Nephron (organoid): ENCODE results near the gene ZNF287.

ENCODE experiments used
- H3K27ac Mint-ChIP-seq, 3 experiments: 2 replicates each; pipeline ENCODE4 v1.8.0; 2020; ENCODE audit warnings: mixed read lengths in 3 of 3, mild to moderate bottlenecking in 2 of 3, moderate library complexity in 1 of 3
- H3K27me3 Mint-ChIP-seq: 2 replicates; pipeline ENCODE4 v1.8.0; 2021; ENCODE audit warnings: low read depth, mild to moderate bottlenecking, moderate library complexity, mixed read lengths
- H3K36me3 Mint-ChIP-seq: 2 replicates; pipeline ENCODE4 v1.8.0; 2020; ENCODE audit warnings: low read depth, mixed read lengths
- H3K4me1 Mint-ChIP-seq: 2 replicates; pipeline ENCODE4 v1.8.0; 2020; ENCODE audit warnings: mixed read lengths
- H3K4me3 Mint-ChIP-seq, 3 experiments: 2 replicates each; pipeline ENCODE4 v1.8.0; 2020; ENCODE audit warnings: mild to moderate bottlenecking in 3 of 3, mixed read lengths in 3 of 3, moderate library complexity in 2 of 3
- H3K9me3 Mint-ChIP-seq: 2 replicates; pipeline ENCODE4 v1.8.0; 2020; ENCODE audit warnings: mixed read lengths
- TF ChIP-seq, protein P1 (sequence below), 3 experiments: fragments of 200-600 bp; sonication (generic); IDR thresholded peaks; one replicate each; pipeline ENCODE4 v1.5.0; 2021; ENCODE audit warnings: antibody characterized with exemption in 3 of 3; ENCODE audit not compliant: unreplicated experiment in 3 of 3

ZNF287 gene

DNA sequence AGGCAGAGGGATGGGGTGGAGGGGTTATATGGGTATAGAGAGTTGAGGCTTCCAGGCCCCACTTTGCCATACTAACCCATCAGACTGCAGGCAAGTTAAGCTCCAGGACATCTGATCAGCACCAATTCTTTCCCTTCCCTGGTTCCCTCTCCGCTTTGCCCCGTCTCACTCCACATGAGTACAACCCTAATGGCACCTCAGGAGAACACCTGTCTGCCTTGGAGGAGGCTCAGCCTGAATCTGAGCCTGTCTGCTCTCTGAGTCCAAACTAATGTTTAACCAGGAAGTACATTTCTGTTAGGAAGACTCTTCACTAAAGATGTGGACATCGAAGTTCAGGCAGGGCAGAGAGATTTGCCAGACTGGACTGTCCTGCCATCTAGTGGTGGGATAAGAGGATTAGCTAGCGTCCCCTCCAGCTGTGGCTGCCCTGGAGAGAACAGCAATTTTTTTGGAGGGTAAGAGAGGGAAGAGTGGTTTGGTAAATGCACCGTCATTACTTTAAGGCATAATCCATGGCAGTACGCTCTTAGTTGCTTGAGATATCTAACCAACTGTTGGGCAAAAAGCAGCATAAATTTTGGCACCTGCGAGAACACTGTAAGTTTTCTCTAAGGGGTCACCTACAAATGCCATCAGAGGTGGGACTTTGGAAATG, 47.8 kb downstream of the ZNF287 start:
- TF ChIP-seq, protein P1, sequence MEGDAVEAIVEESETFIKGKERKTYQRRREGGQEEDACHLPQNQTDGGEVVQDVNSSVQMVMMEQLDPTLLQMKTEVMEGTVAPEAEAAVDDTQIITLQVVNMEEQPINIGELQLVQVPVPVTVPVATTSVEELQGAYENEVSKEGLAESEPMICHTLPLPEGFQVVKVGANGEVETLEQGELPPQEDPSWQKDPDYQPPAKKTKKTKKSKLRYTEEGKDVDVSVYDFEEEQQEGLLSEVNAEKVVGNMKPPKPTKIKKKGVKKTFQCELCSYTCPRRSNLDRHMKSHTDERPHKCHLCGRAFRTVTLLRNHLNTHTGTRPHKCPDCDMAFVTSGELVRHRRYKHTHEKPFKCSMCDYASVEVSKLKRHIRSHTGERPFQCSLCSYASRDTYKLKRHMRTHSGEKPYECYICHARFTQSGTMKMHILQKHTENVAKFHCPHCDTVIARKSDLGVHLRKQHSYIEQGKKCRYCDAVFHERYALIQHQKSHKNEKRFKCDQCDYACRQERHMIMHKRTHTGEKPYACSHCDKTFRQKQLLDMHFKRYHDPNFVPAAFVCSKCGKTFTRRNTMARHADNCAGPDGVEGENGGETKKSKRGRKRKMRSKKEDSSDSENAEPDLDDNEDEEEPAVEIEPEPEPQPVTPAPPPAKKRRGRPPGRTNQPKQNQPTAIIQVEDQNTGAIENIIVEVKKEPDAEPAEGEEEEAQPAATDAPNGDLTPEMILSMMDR (IDR thresholded peaks at IDR 0.05; ENCODE audit: unreplicated experiment in 3 of 3), result peak; percentile 89 to 94 (median 89)
- peak overlapping the region in 2 of 3 experiments; percentile 20 to 55 for H3K27ac Mint-ChIP-seq
- H3K27me3 Mint-ChIP-seq, result peaks cover 24% of the 10 kb centered on the region
- H3K9me3 Mint-ChIP-seq, result no peaks in the 10 kb centered on the region
- no peak overlapping the region for H3K4me3 Mint-ChIP-seq
- no peaks in the 10 kb centered on the region for H3K36me3 Mint-ChIP-seq
- H3K4me1 Mint-ChIP-seq, result peaks cover 13% of the 10 kb centered on the region

DNA sequence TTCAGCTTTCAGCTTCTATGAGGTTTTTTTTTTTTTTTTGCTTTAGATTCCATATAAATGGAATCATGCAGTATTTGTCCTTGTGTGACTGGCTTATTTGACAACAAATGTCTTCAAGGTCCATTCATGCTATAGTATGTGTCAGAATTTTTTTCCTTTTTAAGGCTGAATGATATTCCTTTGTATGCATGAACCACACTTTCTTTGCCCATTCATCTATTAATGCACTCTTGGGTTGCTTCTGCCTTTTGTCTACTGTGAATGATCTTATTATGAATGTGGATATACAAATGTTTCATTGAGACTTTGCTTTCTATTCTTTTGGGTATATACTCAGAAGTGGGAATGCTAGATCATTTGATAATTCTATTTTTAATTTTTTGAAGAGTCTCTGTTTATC, 50.0 kb downstream of the ZNF287 start:
- Mint-ChIP-seq H3K27me3 (peaks cover 21% of the 10 kb centered on the region), H3K4me1 (peaks cover 22% of the 10 kb centered on the region), H3K27ac (no peak overlapping the region), H3K36me3 (no peaks in the 10 kb centered on the region), H3K9me3 (no peaks in the 10 kb centered on the region), H3K4me3 (no peak overlapping the region)
- TF ChIP-seq, protein P1 (IDR thresholded peaks at IDR 0.05; ENCODE audit: unreplicated experiment in 3 of 3), result no peak

DNA sequence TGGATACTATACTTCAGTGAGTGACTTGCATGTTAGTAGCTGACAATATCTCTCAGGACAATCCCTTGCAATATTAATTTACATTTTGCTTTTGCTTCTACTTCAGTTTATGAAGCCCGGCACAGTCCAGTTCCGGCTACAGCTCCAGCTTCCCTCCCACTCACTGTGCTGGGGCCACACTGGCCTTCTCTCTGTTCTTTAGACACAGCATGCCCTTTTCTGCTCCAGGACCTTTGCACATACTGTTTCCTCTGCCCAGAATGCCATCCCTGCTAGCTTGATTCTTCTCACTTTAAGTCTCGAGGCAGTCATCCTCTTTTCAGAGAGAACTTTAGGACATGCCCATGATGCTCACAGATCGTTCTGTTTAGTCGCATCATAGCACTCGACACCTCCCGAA, 51.5 kb downstream of the ZNF287 start:
- H3K36me3 Mint-ChIP-seq, result no peaks in the 10 kb centered on the region
- TF ChIP-seq, protein P1 (IDR thresholded peaks at IDR 0.05; ENCODE audit: unreplicated experiment in 3 of 3), result no peak

DNA sequence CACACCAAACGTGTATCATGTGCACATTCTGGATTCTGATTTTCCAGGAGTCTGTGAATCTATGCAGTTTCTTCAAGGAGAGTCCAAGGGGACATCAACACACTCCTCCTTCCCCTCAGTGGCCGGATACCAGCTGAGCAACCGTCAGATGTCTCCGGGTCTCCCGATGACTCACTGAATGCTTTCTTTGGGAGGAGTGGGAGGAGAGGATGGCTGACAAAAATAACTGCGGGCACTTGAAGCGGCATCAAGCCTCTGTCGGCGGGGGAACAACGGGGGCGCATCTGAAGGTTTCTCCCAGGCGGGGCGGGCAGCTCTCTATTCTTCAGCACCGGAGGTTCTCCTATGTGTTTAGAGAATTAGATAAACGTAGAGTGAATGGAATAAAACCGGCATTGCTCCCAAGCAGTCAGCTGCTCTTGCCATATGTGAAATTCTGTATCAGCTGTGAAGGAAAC, 52.4 kb downstream of the ZNF287 start:
- Mint-ChIP-seq H3K27ac (peak overlapping the region; percentile 31 to 57 (median 48)), H3K4me1 (peaks cover 41% of the 10 kb centered on the region), H3K9me3 (no peaks in the 10 kb centered on the region), H3K4me3 (peak overlapping the region; percentile 60 to 70 (median 69)), H3K36me3 (no peaks in the 10 kb centered on the region), H3K27me3 (peaks cover 17% of the 10 kb centered on the region)
- TF ChIP-seq, protein P1 (IDR thresholded peaks at IDR 0.05; ENCODE audit: unreplicated experiment in 3 of 3), result no peak

More for the DNA sequence above, 51.5 kb downstream of the ZNF287 start:
- Mint-ChIP-seq H3K27ac (no peak overlapping the region), H3K27me3 (peaks cover 21% of the 10 kb centered on the region), H3K9me3 (no peaks in the 10 kb centered on the region), H3K4me3 (no peak overlapping the region), H3K4me1 (peaks cover 32% of the 10 kb centered on the region)

DNA sequence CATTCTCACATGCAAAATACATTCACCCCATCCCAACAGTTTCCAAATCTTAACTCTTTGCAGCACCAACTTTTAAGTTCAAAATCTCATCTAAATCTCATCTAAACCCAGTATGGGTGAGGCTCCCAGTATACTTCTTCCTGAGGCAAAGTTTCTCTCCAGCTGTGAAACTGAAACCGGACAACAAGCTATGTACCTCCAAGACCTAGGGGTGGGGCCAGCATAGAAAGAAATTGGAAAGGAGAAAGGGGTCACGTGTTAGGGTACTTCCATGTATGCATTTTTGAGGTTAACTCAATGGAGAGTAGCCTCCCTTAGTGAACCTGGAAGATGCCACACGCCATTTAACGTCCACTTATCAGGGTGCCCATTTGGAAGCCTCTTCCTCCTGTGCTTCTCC, 53.1 kb downstream of the ZNF287 start:
- no peaks in the 10 kb centered on the region for H3K36me3 Mint-ChIP-seq
- H3K27me3 Mint-ChIP-seq, result peaks cover 17% of the 10 kb centered on the region
- no peaks in the 10 kb centered on the region for H3K9me3 Mint-ChIP-seq
- H3K4me1 Mint-ChIP-seq, result peaks cover 45% of the 10 kb centered on the region
- no peak overlapping the region for H3K4me3 Mint-ChIP-seq
- peak overlapping the region in 1 of 3 experiments; percentile 48 for H3K27ac Mint-ChIP-seq
- TF ChIP-seq, protein P1 (IDR thresholded peaks at IDR 0.05; ENCODE audit: unreplicated experiment in 3 of 3), result no peak

DNA sequence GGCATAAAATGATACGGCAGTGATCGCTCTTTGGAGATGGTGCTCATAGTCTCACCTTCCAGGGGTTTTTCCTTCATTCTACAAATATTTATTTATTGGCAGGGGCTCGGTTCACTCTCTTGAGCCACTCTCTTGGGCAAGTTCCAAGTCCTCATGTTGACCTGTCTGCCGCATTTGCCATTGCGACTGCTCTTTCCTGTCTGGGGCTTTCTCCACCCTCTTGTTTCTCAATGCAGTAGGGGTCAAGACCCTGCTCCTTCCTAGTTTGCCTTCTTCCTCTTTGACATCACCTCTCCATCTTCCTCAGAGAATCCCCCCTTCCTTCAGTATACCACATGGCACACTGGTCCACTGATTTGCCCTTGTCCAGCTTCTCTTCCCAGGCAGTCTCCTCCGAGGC, 55.1 kb downstream of the ZNF287 start:
- peaks cover 45% of the 10 kb centered on the region for H3K4me1 Mint-ChIP-seq
- no peaks in the 10 kb centered on the region for H3K9me3 Mint-ChIP-seq
- no peak overlapping the region for H3K4me3 Mint-ChIP-seq
- H3K36me3 Mint-ChIP-seq, result no peaks in the 10 kb centered on the region
- H3K27ac Mint-ChIP-seq, result peak overlapping the region in 1 of 3 experiments; percentile 44
- TF ChIP-seq, protein P1 (IDR thresholded peaks at IDR 0.05; ENCODE audit: unreplicated experiment in 3 of 3), result no peak
- peaks cover 17% of the 10 kb centered on the region for H3K27me3 Mint-ChIP-seq
